HG03378 (cell line): ENCODE results near the gene USP9X.
"Not testable (repeated sequence)": the region's sequence is repeated elsewhere in the genome, so short reads cannot be mapped to it uniquely, and the experiment has no call there.

Experiments used
- ATAC-seq: cut with Tn5 transposase; IDR thresholded peaks from one replicate; pipeline ENCODE4 v1.9.1; 2021; ENCODE audit warnings: mild to moderate bottlenecking, moderate library complexity; ENCODE audit not compliant: unreplicated experiment

The USP9X gene, protein sequence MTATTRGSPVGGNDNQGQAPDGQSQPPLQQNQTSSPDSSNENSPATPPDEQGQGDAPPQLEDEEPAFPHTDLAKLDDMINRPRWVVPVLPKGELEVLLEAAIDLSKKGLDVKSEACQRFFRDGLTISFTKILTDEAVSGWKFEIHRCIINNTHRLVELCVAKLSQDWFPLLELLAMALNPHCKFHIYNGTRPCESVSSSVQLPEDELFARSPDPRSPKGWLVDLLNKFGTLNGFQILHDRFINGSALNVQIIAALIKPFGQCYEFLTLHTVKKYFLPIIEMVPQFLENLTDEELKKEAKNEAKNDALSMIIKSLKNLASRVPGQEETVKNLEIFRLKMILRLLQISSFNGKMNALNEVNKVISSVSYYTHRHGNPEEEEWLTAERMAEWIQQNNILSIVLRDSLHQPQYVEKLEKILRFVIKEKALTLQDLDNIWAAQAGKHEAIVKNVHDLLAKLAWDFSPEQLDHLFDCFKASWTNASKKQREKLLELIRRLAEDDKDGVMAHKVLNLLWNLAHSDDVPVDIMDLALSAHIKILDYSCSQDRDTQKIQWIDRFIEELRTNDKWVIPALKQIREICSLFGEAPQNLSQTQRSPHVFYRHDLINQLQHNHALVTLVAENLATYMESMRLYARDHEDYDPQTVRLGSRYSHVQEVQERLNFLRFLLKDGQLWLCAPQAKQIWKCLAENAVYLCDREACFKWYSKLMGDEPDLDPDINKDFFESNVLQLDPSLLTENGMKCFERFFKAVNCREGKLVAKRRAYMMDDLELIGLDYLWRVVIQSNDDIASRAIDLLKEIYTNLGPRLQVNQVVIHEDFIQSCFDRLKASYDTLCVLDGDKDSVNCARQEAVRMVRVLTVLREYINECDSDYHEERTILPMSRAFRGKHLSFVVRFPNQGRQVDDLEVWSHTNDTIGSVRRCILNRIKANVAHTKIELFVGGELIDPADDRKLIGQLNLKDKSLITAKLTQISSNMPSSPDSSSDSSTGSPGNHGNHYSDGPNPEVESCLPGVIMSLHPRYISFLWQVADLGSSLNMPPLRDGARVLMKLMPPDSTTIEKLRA (N-terminal part only)

DNA sequence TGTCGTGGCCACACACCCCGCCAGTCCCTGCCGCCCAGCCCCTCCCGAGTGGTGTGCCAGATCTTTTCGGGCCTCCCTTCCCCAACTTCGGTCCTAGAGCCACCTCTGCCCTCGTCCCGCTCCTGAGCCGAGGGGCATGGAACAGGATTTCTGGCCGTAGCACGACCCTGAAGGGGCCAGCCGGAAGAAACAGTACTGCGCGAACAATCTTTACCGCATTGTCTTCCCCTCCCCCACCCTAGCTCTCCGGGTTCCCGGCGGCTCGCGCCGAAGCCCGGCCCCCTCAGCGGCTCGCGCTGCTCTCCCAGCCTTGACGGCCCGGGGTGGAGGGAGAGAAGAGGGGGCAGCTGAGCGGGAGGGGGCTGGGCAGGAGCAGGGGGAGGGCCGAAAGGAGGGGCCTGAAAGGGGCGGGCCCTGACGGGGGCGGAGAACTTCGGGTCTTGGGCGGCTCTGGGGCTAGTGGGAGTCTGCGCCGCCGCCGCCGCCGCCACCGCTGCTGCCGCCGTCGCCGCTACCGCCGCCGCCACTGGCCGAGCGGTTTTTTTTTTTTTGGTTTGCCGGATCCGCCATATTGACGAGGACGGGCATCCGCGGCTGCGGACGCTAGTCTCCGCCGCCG is at the start of gene USP9X:
USP9X (plus strand) TSS at position 553 of the 619 bp plus-strand sequence. CDS start 38,184 bp downstream, outside the sequence.
- ATAC-seq, result peak; percentile 32

DNA sequence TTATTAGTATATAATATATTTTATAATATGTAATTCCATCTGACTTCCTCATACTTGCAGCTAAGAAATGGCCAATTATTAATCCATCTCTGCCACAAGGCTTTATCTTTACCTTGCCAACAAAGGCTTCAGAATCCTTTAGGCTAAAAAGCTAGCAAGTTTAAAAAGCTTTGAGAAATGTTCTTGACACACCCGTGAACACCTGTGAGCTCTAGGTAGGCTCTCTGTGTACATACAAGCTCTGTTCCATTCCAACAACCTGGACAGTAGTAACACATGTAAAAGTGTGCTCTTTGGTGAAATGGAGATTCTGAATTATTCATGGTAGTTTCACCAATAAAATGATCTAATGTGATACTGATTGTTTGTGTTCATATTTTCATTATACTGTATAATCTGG is 49.7 kb upstream of the USP9X start:
- ATAC-seq, result no peak

DNA sequence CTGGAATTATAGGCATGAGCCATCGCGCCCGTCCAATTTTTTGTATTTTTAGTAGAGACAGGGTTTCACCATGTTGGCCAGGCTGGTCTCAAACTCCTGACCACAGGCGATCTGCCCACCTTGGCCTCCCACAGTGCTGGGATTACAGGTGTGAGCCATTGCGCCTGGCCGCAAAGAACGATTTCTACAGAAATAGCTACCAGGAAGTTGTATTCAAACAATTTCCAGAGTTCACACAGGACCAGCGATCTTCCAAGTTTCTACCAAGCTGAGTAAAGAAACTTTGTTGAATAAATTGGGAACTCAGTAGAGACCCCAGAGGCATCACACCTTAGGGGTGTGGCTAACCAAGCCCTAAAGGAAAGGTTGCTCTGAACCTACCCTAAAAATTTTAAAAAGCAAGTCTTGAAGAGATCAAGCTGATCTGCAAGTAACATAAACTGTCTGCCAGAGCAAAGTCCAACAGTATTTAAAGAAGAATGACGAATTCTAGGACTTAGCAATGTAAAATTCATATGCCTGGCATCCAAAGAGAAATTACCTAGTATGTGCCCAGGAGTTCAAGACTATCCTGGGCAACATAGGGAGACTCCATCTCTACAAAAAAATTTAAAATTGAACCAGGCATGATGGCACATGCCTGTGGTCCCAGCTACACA is 48.4 kb upstream of the USP9X start:
- no peak for ATAC-seq

DNA sequence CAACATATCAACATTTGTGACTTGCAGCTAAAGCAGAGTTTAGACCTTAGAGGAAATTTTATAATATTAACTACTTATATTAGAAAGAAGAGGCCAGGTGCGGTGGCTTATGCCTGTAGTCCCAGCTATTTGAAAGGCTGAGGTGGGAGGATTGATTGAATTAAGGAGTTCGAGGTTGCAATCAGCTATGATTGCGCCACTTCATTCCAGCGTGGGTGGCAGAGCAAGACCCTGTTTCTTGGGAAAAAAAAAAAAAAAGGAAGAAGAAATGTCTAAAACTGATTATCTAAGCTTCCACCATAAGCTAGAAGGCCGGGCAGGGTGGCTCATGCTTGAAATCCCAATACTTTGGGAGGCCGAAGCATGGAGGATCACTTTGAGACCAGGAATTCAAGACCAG is 42.0 kb upstream of the USP9X start:
- no peak for ATAC-seq

DNA sequence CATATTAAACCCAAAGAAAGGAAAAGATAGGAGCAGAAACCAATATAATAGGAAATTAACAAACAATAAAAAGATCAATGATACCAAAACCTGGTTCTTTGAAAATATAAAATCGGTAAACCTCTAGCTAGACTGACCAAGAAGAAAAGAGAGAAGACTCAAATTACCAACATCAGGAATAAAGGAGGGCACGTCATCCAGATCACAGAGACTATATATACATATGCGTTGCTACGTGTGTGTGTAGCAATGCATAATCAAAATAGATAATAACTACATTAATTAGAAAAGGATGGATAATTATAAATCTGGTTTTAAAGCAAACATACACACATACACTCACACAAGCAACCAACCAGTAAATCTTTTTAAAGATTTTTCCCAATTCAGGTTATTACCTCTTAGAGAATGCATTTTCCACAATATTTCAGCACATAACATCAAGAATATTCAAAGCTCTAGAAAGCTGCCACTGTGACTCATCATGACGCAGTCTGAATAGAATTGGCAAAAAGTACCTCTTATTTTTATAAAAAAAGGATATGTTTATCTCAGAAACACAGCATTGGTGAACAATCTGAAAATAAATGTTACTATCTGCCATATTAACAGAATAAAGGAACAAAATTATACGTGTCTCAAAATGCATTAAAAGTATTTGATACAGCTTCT is 41.4 kb upstream of the USP9X start:
- no peak for ATAC-seq

DNA sequence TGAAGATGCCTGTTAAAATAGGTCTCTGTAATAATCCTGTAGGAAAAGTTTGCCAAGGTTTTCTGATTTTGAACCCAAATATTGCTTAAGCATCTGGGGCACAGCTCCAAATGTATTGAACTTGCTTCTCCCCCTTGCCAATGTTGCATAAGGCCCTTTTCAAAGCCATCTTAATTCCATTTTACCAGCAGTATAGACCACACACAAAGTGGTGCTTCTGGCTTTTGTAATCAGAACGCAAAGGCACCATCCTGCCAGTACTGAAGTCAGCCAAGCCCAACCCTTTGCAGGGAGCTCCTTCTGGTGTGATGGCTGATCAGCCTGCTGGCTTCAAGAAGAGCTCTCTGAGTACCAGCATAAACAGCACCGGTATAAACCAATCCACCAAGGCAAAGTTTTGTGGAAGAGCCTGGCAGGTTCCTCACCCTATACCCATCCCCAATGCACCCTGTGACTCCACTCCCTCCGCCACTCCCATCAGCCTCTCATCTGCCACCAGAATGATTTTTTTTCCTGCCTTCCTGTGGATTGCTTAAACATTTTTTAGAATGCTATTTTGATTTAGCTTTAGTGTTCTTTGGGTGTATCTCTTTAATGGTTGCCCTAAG is 39.2 kb upstream of the USP9X start:
- ATAC-seq, result no peak

DNA sequence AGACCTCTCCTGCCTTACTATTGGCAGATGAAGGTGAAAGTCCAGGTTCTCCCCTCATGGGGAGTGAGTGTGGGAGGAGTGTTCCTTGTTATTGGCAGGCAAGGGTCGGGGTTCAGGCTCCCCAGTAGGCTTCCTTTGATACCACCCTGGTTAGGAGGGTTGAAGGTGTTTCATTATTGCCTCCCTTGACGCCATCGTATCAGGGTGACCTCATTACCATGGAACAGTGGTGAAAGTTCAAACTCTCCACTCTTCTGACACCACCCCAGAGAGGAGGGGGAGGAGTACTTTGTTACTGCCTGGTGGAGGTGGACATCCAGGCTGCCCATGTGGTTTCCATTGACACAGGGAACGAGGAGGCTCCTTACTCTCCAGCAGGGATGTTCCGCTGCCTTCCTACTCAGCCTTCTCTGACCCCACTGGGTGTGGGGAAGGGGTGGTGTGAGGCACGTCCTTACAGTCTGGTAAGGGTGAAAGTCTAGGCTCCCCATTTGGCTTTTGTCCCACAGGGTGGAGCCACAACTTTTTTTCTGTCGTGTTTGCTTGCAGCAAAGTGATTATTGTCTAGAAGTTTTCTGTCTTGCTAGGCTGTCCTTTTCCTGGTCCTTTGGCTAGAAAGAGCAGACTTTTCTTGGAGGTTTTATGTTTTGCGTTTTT is 37.2 kb upstream of the USP9X start:
- ATAC-seq, result no peak

DNA sequence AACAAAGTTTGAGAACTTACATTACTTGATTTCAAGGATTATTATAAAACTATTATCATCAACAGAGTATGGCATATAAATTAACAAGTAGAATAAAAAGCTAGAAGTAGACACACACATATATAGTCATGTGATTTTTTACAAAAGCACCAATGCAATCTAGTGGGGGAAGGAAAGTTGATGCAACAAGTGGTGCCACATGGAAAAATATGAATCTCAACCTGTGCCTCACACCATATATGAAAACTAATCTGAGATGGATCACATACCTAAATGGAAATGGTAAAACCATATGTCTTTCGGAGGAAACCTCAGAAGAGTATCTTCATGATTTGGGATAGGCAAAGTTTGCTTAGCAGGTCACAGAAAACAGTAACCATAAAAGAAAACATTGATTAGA is 34.9 kb upstream of the USP9X start:
- no peak for ATAC-seq

DNA sequence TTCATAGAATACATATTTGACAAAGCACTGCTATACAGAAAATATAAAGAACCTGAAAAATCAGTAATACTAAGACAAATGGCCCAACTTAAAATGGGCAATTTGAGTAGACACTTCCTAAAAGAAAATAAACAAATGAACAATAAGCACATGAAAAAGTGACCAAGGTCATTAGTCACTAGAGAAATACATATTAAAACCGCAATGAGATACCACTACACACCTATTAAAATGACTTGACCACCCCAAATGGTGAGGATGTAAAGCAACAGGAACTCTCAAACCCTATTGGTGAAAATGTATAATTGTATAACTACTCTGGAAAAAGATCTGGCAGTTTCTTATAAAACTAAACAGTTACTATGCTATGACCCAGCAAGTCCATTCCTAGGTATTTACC is 34.0 kb upstream of the USP9X start:
- no peak for ATAC-seq

DNA sequence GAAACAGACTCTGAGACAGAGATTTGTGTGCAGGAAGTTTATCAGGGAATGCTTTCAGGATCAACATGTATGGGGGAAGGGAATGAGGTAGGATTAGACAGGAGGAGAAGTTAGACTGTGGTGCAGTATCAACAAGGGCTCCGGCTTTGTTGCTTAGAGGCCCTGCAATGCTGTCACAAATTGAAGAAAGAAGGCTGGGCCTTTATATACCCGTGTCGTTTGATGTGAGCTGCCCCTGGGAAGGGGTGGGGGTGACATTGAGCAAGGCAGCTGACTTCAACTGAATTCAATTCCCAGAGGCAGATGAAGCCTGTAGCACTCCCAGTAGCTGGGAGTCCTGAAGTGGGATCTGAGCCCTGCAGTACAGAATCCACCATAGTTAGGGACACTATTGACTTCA is 29.5 kb upstream of the USP9X start:
- no peak for ATAC-seq

DNA sequence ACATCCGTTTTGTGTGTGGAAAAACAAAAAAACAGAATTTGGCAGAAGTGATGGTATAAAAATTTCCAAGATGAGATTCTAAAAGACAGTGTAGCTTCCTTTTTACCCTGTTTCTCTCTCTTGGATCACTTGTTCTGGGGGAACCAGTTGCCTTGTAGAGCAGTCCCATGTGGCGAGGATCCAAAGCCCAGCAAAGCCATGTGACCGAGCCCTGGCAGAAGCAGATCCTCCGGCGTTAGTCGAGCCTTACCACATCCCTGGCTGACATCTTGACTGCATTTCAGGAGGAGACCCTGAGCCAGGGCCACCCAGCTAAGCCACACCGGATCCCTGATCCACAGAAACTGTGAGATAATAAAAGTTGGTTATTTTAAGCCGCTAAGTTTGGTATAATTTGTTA is 22.0 kb upstream of the USP9X start:
- not testable (repeated sequence) for ATAC-seq

DNA sequence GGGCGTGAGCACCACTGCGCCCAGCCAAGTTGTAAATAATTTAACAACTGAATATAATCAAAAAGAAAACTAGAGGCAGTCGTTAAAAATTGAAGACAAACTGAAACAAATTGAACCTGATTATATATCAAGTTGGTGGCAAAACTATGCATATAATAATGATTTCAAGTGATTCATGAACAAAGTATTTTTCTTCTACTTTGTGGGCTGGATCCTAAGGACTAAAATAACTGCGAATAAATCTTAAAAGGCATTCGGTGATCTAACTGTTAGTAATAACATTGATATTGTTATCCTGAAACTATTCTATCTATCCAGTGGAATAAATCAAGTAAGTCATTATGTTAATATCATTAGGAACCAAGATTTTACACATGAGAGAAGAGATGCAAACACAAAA is 21.2 kb upstream of the USP9X start:
- ATAC-seq, result no peak

DNA sequence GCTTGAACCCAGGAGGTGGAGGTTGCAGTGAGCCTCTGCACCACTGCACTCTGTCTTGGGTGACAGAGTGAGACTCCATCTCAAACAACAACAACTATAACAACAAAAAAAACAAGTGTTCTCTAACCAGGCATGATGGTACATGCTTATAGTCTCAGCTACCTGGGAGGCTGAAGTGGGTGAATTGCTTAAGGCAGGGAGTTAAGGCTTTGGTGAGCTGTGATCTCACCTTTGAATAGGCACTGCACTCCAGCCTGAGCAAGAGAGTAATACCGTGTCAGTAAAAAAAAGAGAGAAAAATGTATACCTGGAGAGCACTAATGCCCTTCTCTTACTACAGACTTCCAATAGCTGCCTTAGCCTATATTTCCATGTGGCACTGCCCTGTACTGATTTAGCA is 18.9 kb upstream of the USP9X start:
- no peak for ATAC-seq

DNA sequence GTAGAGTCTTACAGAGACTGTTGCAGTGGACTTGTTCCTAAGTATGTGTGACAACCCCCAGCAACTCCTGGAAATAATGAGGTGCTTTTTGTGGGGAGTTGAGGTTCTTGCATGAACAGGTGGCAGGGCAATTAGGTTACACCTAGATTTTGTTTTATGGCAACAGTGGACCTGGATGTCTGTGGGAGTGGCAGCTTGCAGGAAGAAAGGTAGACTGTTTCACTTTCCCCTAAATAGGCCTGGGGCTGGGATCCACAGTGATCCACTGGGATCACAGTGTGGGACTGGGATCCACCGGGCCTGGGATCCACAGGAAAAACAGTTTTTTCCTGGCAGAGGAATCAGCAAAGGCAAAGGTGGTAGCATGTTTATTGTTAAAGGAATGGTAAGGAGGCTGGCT is 18.3 kb upstream of the USP9X start:
- ATAC-seq, result no peak

DNA sequence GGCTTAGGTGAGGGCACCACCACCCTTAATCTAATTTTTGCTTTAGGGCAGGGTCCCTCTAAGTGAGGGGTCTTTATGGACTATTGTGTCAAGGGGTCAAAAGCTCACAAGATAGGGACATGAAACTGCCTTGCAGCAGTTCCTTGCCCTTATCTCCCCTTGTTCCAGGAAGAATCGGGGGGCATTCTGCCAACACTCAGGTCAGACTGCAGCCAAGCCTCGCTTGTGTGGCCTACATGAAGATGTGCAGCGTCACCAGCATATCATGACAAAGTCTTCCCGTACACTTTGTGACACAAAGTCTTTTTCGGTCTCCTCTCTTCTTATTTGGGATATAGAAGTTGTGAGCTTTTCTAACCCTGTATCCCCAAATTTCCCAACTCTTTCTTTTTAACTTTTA is 17.5 kb upstream of the USP9X start:
- no peak for ATAC-seq

DNA sequence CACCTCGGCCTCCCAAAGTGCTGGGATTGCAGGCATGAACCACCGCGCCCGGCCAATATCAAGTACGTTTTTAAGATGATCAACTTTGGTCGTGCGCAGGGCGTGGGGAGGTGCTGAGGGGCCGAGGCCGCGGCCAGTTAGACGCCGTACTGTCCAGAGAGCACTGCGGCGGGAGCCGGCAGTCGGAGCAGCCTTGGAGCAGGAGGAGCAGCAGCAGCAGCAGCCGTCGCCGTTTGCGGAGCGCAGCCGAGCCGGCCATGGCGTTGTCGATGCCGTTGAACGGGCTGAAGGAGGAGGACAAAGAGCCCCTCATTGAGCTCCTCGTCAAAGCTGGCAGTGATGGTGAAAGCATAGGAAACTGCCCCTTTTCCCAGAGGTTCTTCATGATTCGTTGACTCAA is 8.5 kb upstream of the USP9X start:
- no peak for ATAC-seq

DNA sequence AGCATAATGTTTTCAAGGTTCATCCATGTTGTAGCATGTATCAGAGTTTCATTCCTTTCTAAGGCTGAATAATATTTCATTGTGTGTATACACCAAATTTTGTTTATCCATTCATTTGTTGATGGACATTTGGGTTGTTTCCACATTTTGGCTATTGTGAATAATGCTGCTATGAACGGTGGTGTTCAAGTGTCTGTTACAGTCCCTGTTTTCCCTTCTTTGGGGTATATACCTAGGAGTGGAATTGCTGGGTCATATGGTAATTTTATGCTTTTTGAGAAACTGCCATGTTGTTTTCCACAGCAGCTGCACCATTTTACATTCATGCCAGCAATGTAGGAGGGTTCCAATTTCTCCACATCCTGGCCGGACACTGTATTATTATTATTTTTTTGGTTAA is 3.4 kb upstream of the USP9X start:
- ATAC-seq, result no peak

DNA sequence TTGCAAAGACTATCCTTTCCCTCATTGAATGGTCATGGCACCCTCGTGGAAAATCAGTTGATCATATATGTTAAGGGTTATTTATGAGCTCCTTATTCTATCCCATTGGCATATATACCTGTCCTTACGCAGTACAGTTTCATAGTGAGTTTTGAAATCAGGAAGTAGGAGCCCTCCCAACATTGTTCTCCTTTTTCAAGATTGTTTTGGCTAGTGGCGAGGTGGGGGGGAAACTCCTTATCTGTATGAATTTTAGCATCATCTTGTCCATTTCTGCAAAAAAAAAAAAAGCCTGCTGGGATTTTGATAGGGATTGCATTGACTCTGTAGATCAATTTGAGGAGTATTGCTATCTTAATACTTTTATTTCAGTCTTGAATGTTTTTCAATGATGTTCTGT is 2.5 kb upstream of the USP9X start:
- ATAC-seq, result no peak
